Testis (tissue), 3 donors: Measurements from ENCODE around the gene OS9. TPM values are rescaled to one million over a fixed set of nuclear protein-coding genes. Genes with fewer than 3 reads are reported as not detected.

Experiments
- DNase-seq: peaks from one replicate; pipeline ENCODE4 v3.0.0-alpha.2; 2019
- H3K27ac ChIP-seq, 2 donors: fragments of 200-600 bp; sonication (generic); one replicate each; pipeline ENCODE4 v1.5.1; 2019
- H3K27me3 ChIP-seq: fragments of 200-600 bp; sonication (generic); one replicate; pipeline ENCODE4 v1.5.1; 2019
- H3K36me3 ChIP-seq: fragments of 200-600 bp; sonication (generic); one replicate; pipeline ENCODE4 v1.5.1; 2017; ENCODE audit warnings: low read depth; ENCODE audit errors: missing control alignments
- H3K4me1 ChIP-seq: fragments of 200-600 bp; sonication (generic); one replicate; pipeline ENCODE4 v1.5.1; 2019
- H3K4me3 ChIP-seq, 2 donors: fragments of 200-600 bp; sonication (generic); one replicate each; pipeline ENCODE4 v1.5.1; 2017 to 2019
- H3K9me3 ChIP-seq: fragments of 200-600 bp; sonication (generic); one replicate; pipeline ENCODE4 v1.5.1; 2017
- POLR2A ChIP-seq: fragments of 450-650 bp; IDR thresholded peaks from one replicate; pipeline ENCODE4 v1.6.1; 2017; ENCODE audit warnings: antibody characterized with exemption, mild to moderate bottlenecking, moderate library complexity
- WGBS, 2 donors: methylation state at CpG; one replicate each; pipeline ENCODE4 v1.1.5; 2018; 5-methylcytosine and 5-hydroxymethylcytosine counted together
- intact Hi-C: fragments of 100-400 bp; cut with DNase I; formaldehyde crosslinking; loops from one replicate; pipeline ENCODE4 v1.15.1; 2023; ENCODE audit warnings: low total_unique reads
- polyA plus RNA-seq: library from polyadenylated mRNA; stranded (reverse); fragments of 350-450 nt; fragmentation: Illumina TruSeq; extraction: RNeasy Lipid Tissue Mini Kit (QIAGEN cat#74804); gene quantifications from one replicate; pipeline ENCODE4 v1.2.3, GENCODE V29; 2014; ENCODE audit warnings: low read depth, low replicate concordance; ENCODE audit not compliant: insufficient read depth
- total RNA-seq, 2 donors: library from RNA; depleted of rRNA; stranded (reverse); fragments of >200 nt; gene quantifications; one replicate each; pipeline ENCODE4 v1.2.3, GENCODE V29; 2016
- TF ChIP-seq, protein P1 (sequence below), 3 experiments: fragments of 450-650 bp in 2 of 3; fragments of 200-600 bp in 1 of 3; sonication (generic) in 1 of 3; IDR thresholded peaks; one replicate each; pipeline ENCODE4 v1.5.1; 2016 to 2019; ENCODE audit warnings: antibody characterized with exemption in 3 of 3, mild to moderate bottlenecking in 2 of 3, moderate library complexity in 1 of 3

OS9 gene
- total and polyA plus RNA-seq, 3 donors from 2014 or later = 88.1 to 158 (median 121) TPM

DNA sequence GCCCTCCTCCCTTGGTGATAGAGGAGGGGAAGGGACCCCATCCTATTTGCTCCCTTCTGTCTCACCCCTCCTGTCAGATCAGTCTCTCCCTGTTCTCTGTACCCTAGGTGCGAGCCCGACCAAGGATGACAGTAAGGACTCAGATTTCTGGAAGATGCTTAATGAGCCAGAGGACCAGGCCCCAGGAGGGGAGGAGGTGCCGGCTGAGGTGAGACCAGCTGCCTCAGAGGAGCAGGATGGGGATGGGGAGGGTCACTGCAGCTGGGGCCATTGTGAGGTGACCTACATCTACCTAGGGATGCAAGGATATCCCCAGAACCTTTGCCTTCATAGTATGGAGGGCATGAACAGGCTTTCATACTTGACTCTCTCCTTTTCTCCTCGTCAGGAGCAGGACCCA is 22.4 kb downstream of the OS9 start:
- H3K9me3 ChIP-seq = no peaks in the 10 kb centered on the region
- H3K36me3 ChIP-seq = no peaks in the 10 kb centered on the region
- no peaks in the 10 kb centered on the region for H3K4me1 ChIP-seq
- no peak overlapping the region for H3K4me3 ChIP-seq
- 94 to 97% methylated on average over 4 of the region's 4 CpGs for WGBS, 2 donors
- no peak for DNase-seq
- TF ChIP-seq, protein P1, sequence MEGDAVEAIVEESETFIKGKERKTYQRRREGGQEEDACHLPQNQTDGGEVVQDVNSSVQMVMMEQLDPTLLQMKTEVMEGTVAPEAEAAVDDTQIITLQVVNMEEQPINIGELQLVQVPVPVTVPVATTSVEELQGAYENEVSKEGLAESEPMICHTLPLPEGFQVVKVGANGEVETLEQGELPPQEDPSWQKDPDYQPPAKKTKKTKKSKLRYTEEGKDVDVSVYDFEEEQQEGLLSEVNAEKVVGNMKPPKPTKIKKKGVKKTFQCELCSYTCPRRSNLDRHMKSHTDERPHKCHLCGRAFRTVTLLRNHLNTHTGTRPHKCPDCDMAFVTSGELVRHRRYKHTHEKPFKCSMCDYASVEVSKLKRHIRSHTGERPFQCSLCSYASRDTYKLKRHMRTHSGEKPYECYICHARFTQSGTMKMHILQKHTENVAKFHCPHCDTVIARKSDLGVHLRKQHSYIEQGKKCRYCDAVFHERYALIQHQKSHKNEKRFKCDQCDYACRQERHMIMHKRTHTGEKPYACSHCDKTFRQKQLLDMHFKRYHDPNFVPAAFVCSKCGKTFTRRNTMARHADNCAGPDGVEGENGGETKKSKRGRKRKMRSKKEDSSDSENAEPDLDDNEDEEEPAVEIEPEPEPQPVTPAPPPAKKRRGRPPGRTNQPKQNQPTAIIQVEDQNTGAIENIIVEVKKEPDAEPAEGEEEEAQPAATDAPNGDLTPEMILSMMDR (IDR thresholded peaks at IDR 0.05) = no peak
- no peak for TF ChIP-seq POLR2A
- no peaks in the 10 kb centered on the region for H3K27me3 ChIP-seq
- intact Hi-C loops = no loop called here
- H3K27ac ChIP-seq = no peak overlapping the region

DNA sequence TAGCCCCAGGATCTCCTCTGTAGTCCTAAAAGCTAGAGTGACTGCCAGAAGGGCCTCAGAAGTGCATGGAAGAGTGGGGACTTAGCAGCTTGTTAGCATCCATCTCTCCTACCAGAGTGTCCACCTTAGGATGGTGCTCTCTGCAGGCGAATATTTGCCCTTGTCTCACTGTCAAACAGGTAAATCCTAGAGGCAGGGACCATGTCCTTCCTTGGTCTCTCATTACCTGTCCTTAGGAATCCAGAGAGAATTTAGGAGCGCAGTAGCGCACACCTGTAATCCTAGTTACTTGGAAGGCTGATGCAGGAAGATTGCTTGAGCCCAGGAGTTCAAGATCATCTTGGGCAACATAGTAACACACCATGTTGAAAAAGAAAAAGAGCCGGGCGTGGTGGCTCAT is 23.2 kb downstream of the OS9 start:
- no peaks in the 10 kb centered on the region for H3K4me1 ChIP-seq
- H3K27ac ChIP-seq = no peak overlapping the region
- DNase-seq = no peak
- no peak overlapping the region for H3K4me3 ChIP-seq
- no peaks in the 10 kb centered on the region for H3K27me3 ChIP-seq
- H3K9me3 ChIP-seq = no peaks in the 10 kb centered on the region
- H3K36me3 ChIP-seq = no peaks in the 10 kb centered on the region
- WGBS, 2 donors = 94 to 96% methylated on average over 5 of the region's 5 CpGs
- intact Hi-C loops = no loop called here
- TF ChIP-seq POLR2A = no peak
- TF ChIP-seq, protein P1 (IDR thresholded peaks at IDR 0.05) = no peak

- Histone ChIP-seq H3K9me3 (no peaks in the 10 kb centered on the region), H3K27me3 (no peaks in the 10 kb centered on the region), H3K36me3 (no peaks in the 10 kb centered on the region), H3K4me1 (no peaks in the 10 kb centered on the region), H3K27ac (no peak overlapping the region), H3K4me3 (no peak overlapping the region)
- intact Hi-C loops = no loop called here
- 94% methylated on average over 22 of the region's 22 CpGs for WGBS, 2 donors
- no peak for DNase-seq
- no peak for TF ChIP-seq POLR2A
- TF ChIP-seq, protein P1 (IDR thresholded peaks at IDR 0.05) = no peak
Observed at GRCh38 chr12:57717846-57718640, 24.1 kb downstream of the OS9 start.

- Histone ChIP-seq H3K4me3 (no peak overlapping the region), H3K36me3 (no peaks in the 10 kb centered on the region)
Observed at GRCh38 chr12:57718641-57719528, 25.0 kb downstream of the OS9 start.

More at GRCh38 chr12:57718641-57719528, 25.0 kb downstream of the OS9 start:
- Histone ChIP-seq H3K27me3 (no peaks in the 10 kb centered on the region), H3K9me3 (no peaks in the 10 kb centered on the region), H3K27ac (no peak overlapping the region), H3K4me1 (no peaks in the 10 kb centered on the region)
- WGBS, 2 donors = 93 to 96% methylated on average over 15 of the region's 15 CpGs
- TF ChIP-seq, protein P1 (IDR thresholded peaks at IDR 0.05) = no peak
- TF ChIP-seq POLR2A = no peak
- intact Hi-C loops = no loop called here
- no peak for DNase-seq
